GM13977 (cell line): ENCODE data around the gene NECTIN1.

ENCODE experiments used
- DNase-seq: peaks from one replicate; pipeline ENCODE4 v3.0.0; 2012; ENCODE audit warnings: low spot score
- in situ Hi-C: fragments of 300-500 bp; cut with MboI; formaldehyde crosslinking; loops from one replicate; pipeline ENCODE4 v1.12.0; 2022; ENCODE audit warnings: low sequenced_read_pairs, low pct_unique_long_range_greater_than_20kb, mixed read lengths, inconsistent platforms; ENCODE audit not compliant: unreplicated experiment
- TF ChIP-seq, protein P1 (sequence below): IDR thresholded peaks from 2 replicates; pipeline ENCODE4 v1.5.1; 2012; ENCODE audit warnings: mild to moderate bottlenecking, control low read depth; ENCODE audit not compliant: insufficient read depth; ENCODE audit errors: extremely low read depth, missing control alignments

NECTIN1 gene

DNA sequence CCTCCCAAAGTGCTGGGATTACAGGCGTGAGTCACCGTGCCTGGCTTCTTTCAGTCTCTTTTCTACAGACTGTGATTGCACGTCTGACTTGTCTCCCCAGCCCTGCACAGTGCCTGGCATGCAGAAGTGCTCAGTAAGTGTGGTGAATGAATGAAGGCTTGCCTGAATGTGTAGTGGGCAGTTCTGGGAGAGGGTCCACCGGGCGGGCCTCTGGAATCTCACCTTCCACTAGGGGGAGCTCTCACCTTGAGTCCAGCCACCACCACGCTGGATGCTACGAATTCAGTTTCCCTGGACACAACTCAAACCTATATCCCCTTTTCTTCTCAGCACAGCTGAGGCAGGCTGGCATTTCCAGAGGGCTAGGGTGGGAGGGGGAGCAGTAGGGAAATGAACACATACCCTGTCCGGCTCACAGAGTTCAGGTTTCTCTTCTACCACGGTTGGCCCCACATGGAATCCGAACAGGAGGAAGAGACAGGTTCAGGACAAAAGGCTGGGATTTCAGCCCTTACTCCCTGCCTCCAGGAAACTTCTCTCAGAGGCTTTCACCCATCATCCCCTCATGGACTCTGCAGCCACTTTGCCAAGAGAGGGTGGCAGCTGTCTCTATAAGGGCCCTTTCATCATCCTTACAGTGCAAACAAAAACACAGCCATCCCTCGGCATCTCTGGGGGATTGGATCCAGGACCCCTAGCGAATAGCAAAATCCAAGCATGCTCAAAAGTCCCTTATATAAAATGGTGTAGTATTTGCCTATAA lies 86.8 kb downstream of the NECTIN1 start:
- in situ Hi-C loops: no loop called here
- TF ChIP-seq, protein P1, sequence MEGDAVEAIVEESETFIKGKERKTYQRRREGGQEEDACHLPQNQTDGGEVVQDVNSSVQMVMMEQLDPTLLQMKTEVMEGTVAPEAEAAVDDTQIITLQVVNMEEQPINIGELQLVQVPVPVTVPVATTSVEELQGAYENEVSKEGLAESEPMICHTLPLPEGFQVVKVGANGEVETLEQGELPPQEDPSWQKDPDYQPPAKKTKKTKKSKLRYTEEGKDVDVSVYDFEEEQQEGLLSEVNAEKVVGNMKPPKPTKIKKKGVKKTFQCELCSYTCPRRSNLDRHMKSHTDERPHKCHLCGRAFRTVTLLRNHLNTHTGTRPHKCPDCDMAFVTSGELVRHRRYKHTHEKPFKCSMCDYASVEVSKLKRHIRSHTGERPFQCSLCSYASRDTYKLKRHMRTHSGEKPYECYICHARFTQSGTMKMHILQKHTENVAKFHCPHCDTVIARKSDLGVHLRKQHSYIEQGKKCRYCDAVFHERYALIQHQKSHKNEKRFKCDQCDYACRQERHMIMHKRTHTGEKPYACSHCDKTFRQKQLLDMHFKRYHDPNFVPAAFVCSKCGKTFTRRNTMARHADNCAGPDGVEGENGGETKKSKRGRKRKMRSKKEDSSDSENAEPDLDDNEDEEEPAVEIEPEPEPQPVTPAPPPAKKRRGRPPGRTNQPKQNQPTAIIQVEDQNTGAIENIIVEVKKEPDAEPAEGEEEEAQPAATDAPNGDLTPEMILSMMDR: peak; percentile 52
- DNase-seq: peak; percentile 58

DNA sequence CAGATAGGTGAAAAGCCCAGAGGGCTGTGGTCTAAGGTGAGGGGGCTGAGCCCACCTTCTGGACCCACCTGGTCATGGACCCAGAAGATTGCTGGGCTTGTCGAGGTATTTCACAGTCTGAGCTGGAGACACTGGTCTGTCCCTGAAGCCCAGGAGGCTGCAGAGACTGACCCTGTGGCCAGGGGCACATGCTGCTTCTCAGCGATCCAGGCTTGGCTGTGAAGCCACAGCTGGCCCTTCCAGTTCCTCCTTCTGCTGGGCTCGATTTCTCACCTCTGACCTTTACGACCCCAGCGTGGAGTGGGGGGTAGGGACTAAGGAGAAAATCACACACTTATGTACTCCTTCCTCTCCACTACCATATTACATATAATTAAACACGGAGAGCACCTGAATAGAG lies 88.5 kb downstream of the NECTIN1 start:
- in situ Hi-C loops: no loop called here
- DNase-seq: no peak
- TF ChIP-seq, protein P1: no peak

DNA sequence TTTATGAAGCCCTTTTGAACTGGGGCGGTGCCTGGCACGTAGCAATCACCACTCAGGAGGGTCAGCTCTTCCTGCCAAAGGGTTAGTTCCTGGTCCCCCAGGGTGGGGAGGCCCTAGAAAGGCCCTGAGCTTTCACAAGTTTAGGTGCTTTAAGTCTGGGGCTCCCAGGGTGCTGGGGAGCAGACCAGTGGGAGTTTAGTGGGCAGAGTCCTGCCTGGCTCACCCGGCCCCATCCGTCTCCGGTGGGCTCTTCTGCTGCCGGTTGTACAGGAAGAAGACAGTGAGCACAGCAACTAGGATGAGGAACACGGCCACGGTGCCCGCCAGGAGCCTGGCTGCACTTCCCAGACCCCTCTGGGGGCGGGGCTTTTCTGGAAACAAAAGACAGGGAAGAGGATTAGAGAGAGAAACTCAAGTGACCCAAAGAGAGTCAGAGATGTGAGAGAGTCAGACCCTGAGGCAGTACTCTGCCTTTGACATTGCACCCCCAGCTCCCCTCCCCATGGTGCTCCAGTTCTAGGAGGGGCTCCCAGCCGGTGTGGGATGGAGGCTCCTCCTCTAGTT lies 89.3 kb downstream of the NECTIN1 start:
- TF ChIP-seq, protein P1: no peak
- DNase-seq: no peak
- in situ Hi-C loops: no loop called here

DNA sequence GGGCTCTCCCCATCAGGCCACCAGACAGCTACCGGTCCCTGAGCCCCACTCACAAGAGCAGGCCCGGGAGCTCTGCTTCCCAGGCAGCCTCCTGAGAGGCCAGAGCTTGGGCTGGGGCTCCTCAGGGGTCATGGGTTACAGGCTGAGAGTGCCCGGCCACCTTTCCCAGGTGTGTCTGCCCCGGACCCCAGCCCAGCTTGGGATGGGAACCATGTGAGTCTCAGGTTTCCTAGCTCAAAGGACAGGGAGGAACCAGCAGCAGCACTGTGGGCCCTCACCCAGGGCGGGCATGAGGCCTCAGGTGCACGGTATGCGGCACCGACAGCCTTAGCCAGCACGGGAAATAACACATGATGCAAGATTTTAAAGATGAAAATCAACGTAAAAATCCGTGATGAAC lies 90.1 kb downstream of the NECTIN1 start:
- no peak for DNase-seq
- TF ChIP-seq, protein P1: no peak
- in situ Hi-C loops: no loop called here

DNA sequence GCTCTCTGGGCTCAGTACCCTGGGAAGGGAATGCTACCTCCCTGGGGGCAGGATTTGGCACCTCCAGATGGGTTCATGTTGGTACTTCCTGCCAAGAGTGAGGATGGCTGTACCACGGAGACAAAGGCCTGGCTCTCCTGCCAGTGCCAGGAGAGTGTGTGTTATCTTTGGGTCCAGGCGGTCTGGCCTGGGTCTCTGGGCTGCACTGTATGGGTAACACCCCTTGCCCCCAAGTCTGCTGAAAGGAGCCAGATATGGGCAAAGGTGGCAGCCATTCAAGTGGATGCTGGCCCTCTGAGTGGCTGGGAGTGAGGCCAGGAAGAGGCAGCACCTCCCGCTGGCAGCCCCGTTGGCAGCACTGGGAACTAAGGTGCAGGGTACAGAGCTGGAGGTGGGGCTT lies 91.5 kb downstream of the NECTIN1 start:
- DNase-seq: no peak
- in situ Hi-C loops: no loop called here
- TF ChIP-seq, protein P1: no peak

DNA sequence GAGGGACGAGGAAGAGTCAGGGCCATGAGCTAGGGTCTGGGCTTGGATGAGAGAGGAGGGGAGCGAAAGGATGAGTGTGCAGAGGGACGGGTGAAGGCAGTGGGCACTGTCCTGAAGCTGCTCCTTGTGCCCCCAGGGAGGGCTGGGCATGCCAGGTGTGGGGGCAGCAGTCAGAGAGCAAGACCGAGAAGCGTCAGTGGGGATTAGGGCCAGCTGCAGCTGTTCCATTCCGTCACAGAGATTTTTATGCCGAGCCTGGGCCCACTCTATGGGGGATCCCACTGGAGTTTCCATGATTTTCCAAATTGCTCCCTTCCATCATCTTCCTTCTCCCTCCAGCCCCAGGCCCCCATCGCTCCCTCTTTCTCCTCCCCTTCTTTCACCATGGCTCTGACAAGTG lies 93.2 kb downstream of the NECTIN1 start:
- in situ Hi-C loops: no loop called here
- no peak for DNase-seq
- TF ChIP-seq, protein P1: no peak
